ENCODE data around the gene FAM98B.

DNA sequence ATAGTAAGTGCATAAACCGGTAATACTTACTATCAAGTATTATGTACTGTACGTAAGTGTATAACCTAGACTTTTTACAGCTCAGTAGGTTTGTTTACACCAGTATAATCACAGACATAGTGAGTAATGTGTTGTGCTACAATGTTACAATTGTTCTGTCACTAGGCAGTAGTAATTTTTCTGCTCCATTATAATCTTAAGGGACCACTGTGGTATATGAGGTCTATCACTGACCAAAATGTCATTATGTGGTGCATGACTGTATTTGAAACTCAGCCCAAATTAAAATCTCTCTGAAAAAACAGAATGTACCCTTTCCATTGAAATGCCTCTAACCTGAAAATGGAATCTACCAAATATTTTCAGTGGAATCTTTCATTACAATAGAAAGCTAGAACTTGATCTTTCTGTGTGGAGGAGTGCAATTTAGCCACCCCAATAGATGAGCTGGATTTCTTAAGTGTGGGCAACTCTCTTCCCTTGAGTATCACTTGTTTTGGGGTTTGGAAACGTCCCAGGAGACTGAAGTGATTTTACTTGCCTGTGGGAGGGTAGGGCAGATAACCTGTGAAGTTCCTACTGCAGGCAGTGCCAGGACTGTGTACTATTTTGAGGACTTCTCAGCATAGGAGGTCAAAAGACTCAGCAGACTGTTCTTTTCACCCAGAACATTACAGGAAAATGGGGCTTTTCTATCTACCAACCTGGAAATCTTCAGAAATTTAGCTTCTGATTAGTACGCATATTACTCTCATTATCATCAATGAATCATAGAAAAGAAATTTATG is 50.9 kb downstream of the FAM98B start:
- TF ChIP-seq CTCF (IDR thresholded peaks at IDR 0.05 in 2 of 3, conservative IDR thresholded peaks at IDR 0.05 in 1 of 3; ENCODE audit: insufficient read depth in 2 of 3, low read depth in 1 of 3, low read length in 3 of 3) (no peak), ZBTB34 (CRISPR knock-in tag; IDR thresholded peaks at IDR 0.05) (no peak), TEAD4 (IDR thresholded peaks at IDR 0.05; ENCODE audit: low read length) (no peak), TEAD4 (CRISPR knock-in tag; IDR thresholded peaks at IDR 0.05; ENCODE audit: borderline replicate concordance) (no peak), POLR2A (conservative IDR thresholded peaks at IDR 0.05) (no peak), ZNF780A (CRISPR knock-in tag; IDR thresholded peaks at IDR 0.05) (no peak)
